ENCODE data around the gene LRRC4C. TPM values are rescaled to one million over a fixed set of nuclear protein-coding genes. Genes with fewer than 3 reads are reported as not detected.

The LRRC4C gene
- polyA plus RNA-seq, 1 experiment = 0.02 TPM

- TF ChIP-seq, protein P1, sequence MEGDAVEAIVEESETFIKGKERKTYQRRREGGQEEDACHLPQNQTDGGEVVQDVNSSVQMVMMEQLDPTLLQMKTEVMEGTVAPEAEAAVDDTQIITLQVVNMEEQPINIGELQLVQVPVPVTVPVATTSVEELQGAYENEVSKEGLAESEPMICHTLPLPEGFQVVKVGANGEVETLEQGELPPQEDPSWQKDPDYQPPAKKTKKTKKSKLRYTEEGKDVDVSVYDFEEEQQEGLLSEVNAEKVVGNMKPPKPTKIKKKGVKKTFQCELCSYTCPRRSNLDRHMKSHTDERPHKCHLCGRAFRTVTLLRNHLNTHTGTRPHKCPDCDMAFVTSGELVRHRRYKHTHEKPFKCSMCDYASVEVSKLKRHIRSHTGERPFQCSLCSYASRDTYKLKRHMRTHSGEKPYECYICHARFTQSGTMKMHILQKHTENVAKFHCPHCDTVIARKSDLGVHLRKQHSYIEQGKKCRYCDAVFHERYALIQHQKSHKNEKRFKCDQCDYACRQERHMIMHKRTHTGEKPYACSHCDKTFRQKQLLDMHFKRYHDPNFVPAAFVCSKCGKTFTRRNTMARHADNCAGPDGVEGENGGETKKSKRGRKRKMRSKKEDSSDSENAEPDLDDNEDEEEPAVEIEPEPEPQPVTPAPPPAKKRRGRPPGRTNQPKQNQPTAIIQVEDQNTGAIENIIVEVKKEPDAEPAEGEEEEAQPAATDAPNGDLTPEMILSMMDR (IDR thresholded peaks at IDR 0.05; ENCODE audit: low read depth, low read length) = no peak
- no peaks in the 10 kb centered on the region for H3K9me3 ChIP-seq (ENCODE audit: control insufficient read depth, insufficient read depth, low read length)
- no peak overlapping the region for H3K27ac ChIP-seq (ENCODE audit: low read depth, low read length)
- DNase-seq (ENCODE audit: low read depth, low spot score) = no peak
- H3K4me3 ChIP-seq (ENCODE audit: low read depth, low read length) = no peak overlapping the region
- no peaks in the 10 kb centered on the region for H3K27me3 ChIP-seq (ENCODE audit: control insufficient read depth, insufficient read depth, low read length)
- CTCF ChIA-PET = interaction anchor here (0.6 kb wide), 1 partner anchor 136 kb away, joined by 4 read pairs; no protein-coding TSS in a partner anchor
- POLR2A ChIA-PET = no interaction called here
Measured at GRCh38 chr11:40391679-40392078, 1067.8 kb downstream of the LRRC4C start.

DNA sequence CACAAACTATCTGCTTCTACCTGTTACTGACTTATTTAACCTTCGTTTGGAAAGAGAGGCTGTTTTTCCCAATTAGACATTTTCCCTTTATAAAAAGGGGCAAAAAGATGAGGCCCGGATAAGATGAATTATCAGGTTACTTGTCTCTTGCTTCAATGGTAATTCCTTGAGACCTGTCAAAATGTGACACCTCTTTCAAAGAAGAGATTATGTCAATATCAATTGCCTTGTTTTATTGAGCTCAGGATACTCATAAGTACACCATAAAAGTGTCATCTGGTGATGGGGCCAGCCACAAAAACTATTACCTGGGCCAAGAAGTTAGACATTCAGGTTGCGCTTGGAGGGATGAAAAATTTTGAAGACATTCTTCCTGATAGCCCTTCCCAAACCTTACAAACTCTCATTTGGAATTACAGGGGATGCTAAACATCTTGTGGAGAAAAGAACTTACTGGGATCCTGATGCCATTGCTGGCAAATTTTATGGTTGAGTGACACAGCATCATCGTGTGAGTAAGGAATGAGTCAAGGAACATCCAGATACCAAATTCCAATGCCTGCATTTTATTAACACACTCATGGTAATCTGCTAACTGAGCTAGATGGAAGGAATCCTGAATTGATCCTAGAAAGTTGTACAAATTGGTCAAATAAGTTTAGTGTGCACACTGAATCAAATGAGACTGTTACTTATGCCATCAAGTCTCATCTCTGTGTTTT is 1071.2 kb downstream of the LRRC4C start:
- H3K27ac ChIP-seq (ENCODE audit: low read depth, low read length) = no peak overlapping the region
- H3K4me3 ChIP-seq (ENCODE audit: low read depth, low read length) = no peak overlapping the region
- no peaks in the 10 kb centered on the region for H3K9me3 ChIP-seq (ENCODE audit: control insufficient read depth, insufficient read depth, low read length)
- ChIA-PET CTCF (no interaction called here), POLR2A (interaction anchor here (1.0 kb wide), 1 partner anchor 59 kb away, joined by 3 read pairs; no protein-coding TSS in a partner anchor)
- TF ChIP-seq, protein P1 (IDR thresholded peaks at IDR 0.05; ENCODE audit: low read depth, low read length) = no peak
- no peak for DNase-seq (ENCODE audit: low read depth, low spot score)
- H3K27me3 ChIP-seq (ENCODE audit: control insufficient read depth, insufficient read depth, low read length) = no peaks in the 10 kb centered on the region

GRCh38 chr11:40387240-40387980 is 1072.0 kb downstream of the LRRC4C start:
- CTCF ChIA-PET = no interaction called here
- TF ChIP-seq, protein P1 (IDR thresholded peaks at IDR 0.05; ENCODE audit: low read depth, low read length) = no peak
- H3K27ac ChIP-seq (ENCODE audit: low read depth, low read length) = no peak overlapping the region

GRCh38 chr11:40384991-40385390 is 1074.5 kb downstream of the LRRC4C start:
- Histone ChIP-seq H3K4me3 (ENCODE audit: low read depth, low read length) (no peak overlapping the region), H3K9me3 (ENCODE audit: control insufficient read depth, insufficient read depth, low read length) (no peaks in the 10 kb centered on the region), H3K27ac (ENCODE audit: low read depth, low read length) (no peak overlapping the region), H3K27me3 (ENCODE audit: control insufficient read depth, insufficient read depth, low read length) (no peaks in the 10 kb centered on the region)
- POLR2A ChIA-PET = no interaction called here
- TF ChIP-seq, protein P1 (IDR thresholded peaks at IDR 0.05; ENCODE audit: low read depth, low read length) = no peak
- CTCF ChIA-PET = no interaction called here
- no peak for DNase-seq (ENCODE audit: low read depth, low spot score)

More at GRCh38 chr11:40387240-40387980, 1072.0 kb downstream of the LRRC4C start:
- DNase-seq (ENCODE audit: low read depth, low spot score) = no peak
- no peak overlapping the region for H3K4me3 ChIP-seq (ENCODE audit: low read depth, low read length)
- POLR2A ChIA-PET = no interaction called here
- no peaks in the 10 kb centered on the region for H3K27me3 ChIP-seq (ENCODE audit: control insufficient read depth, insufficient read depth, low read length)
- H3K9me3 ChIP-seq (ENCODE audit: control insufficient read depth, insufficient read depth, low read length) = no peaks in the 10 kb centered on the region

DNA sequence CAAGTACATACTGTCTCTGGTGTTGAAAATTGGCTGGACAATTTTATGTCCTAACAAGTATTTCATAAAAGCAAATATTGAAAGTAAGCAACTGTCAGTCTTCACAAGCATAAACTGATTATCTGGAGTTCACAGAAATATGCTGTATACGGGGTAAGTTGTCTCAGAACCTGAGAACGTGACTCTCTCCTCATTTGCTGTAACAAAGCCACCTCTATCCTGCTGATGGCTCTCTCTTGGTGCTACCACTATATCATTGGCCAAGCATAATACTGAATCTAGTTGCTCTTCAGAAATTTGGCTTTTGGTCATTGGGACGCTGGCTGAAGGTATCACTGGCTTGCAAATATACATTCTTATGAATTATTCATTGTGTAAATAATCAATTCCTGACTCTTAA is 1078.0 kb downstream of the LRRC4C start:
- TF ChIP-seq, protein P1 (IDR thresholded peaks at IDR 0.05; ENCODE audit: low read depth, low read length) = no peak
- POLR2A ChIA-PET = no interaction called here
- DNase-seq (ENCODE audit: low read depth, low spot score) = no peak
- no peaks in the 10 kb centered on the region for H3K9me3 ChIP-seq (ENCODE audit: control insufficient read depth, insufficient read depth, low read length)
- CTCF ChIA-PET = no interaction called here
- no peaks in the 10 kb centered on the region for H3K27me3 ChIP-seq (ENCODE audit: control insufficient read depth, insufficient read depth, low read length)
- H3K4me3 ChIP-seq (ENCODE audit: low read depth, low read length) = no peak overlapping the region
- H3K27ac ChIP-seq (ENCODE audit: low read depth, low read length) = no peak overlapping the region

Data from AG04450 (cell line).